Natural killer cell (primary cell): ENCODE results near the gene HSF2BP. TPM values are rescaled to one million over a fixed set of nuclear protein-coding genes. Genes with fewer than 3 reads are reported as not detected.

Experiments used
- ATAC-seq, 3 donors: fragments of 150-1000 bp in 2 of 3; fragments of 200-7000 bp in 1 of 3; cut with Tn5 transposase; 1 replicate in 1 of 3; 2 replicates in 2 of 3; pipeline ENCODE4 v1.10.0; 2021; ENCODE audit warnings: mild to moderate bottlenecking in 2 of 3, moderate library complexity in 2 of 3
- DNase-seq, 2 donors: peaks; one replicate each; pipeline versions ENCODE4 v3.0.0 to v3.0.0-alpha.2; 2013 to 2021; ENCODE audit warnings: mixed read lengths in 1 of 2
- H3K27ac ChIP-seq: one replicate; pipeline ENCODE4 v1.5.1; 2013; ENCODE audit warnings: mild to moderate bottlenecking, low read length
- H3K27me3 ChIP-seq: one replicate; pipeline ENCODE4 v1.6.1; 2013; ENCODE audit warnings: low read length; ENCODE audit not compliant: control insufficient read depth, insufficient read depth
- H3K36me3 ChIP-seq: one replicate; pipeline ENCODE4 v1.6.1; 2013; ENCODE audit warnings: low read length; ENCODE audit not compliant: control insufficient read depth, insufficient read depth
- H3K4me1 ChIP-seq: one replicate; pipeline ENCODE4 v1.6.1; 2013; ENCODE audit warnings: low read length; ENCODE audit not compliant: control insufficient read depth, insufficient read depth
- H3K4me3 ChIP-seq: one replicate; pipeline ENCODE4 v1.5.1; 2013; ENCODE audit warnings: low read length
- H3K9me3 ChIP-seq: one replicate; pipeline ENCODE4 v1.6.1; 2013; ENCODE audit warnings: low read length; ENCODE audit not compliant: control insufficient read depth, insufficient read depth
- H3K27ac Mint-ChIP-seq, 2 donors: one replicate each; pipeline ENCODE4 v1.8.0; 2022; ENCODE audit warnings: mild to moderate bottlenecking in 2 of 2, mixed read lengths in 2 of 2, moderate library complexity in 1 of 2
- H3K27me3 Mint-ChIP-seq, 2 donors: one replicate each; pipeline ENCODE4 v1.8.0; 2022; ENCODE audit warnings: low read depth in 2 of 2, mixed read lengths in 2 of 2
- H3K36me3 Mint-ChIP-seq: one replicate; pipeline ENCODE4 v1.8.0; 2022; ENCODE audit warnings: mixed read lengths
- H3K4me1 Mint-ChIP-seq, 2 donors: one replicate each; pipeline ENCODE4 v1.8.0; 2022; ENCODE audit warnings: mixed read lengths in 2 of 2
- H3K4me3 Mint-ChIP-seq: one replicate; pipeline ENCODE4 v1.8.0; 2022; ENCODE audit warnings: mild to moderate bottlenecking, moderate library complexity, mixed read lengths
- H3K9me3 Mint-ChIP-seq, 2 donors: one replicate each; pipeline ENCODE4 v1.8.0; 2022; ENCODE audit warnings: mixed read lengths in 2 of 2
- CTCF ChIP-seq: fragments of 200-600 bp; IDR thresholded peaks from one replicate; pipeline ENCODE4 v1.8.0; 2022; ENCODE audit warnings: antibody characterized with exemption
- WGBS: methylation state at CpG from one replicate; pipeline ENCODE4 v1.1.7; 2013; ENCODE audit warnings: missing lambda C conversion rate; ENCODE audit not compliant: insufficient coverage; 5-methylcytosine and 5-hydroxymethylcytosine counted together
- intact Hi-C: fragments of 100-400 bp; cut with micrococcal nuclease; formaldehyde crosslinking; loops from one replicate; pipeline ENCODE4 v1.14.2; 2022
- total RNA-seq, 4 donors: library from RNA; stranded (reverse); fragments of 120-200 nt in 1 of 4; gene quantifications; one replicate each; pipeline versions ENCODE4 v1.2.3 to v1.2.4, GENCODE V29; 2013 to 2022

The HSF2BP gene
- total RNA-seq, 3 donors from 2014 or later (not counting 1 experiment from before 2014, with no cell fraction given) = 0.33 to 0.39 TPM; not detected in 1

- H3K27me3 ChIP-seq = no peaks in the 10 kb centered on the region
- Mint-ChIP-seq H3K27ac (no peak overlapping the region), H3K9me3 (peaks cover 0 to under 1% of the 10 kb centered on the region in 2 donors), H3K4me3 (no peak overlapping the region), H3K36me3 (peaks cover 1% of the 10 kb centered on the region), H3K27me3 (peaks cover 0 to 2% of the 10 kb centered on the region in 2 donors), H3K4me1 (no peaks in the 10 kb centered on the region)
- no peak overlapping the region for H3K27ac ChIP-seq
- DNase-seq (no peak), ATAC-seq (no peak)
- peaks cover 4% of the 10 kb centered on the region for H3K9me3 ChIP-seq
- H3K4me1 ChIP-seq = no peaks in the 10 kb centered on the region
- H3K4me3 ChIP-seq = no peak overlapping the region
- intact Hi-C loops = no loop called here
- no peaks in the 10 kb centered on the region for H3K36me3 ChIP-seq
- TF ChIP-seq CTCF = no peak
- 93% methylated on average over 5 of the region's 5 CpGs for WGBS
Measured at GRCh38 chr21:43614839-43615238, 44.4 kb downstream of the HSF2BP start.

- H3K4me1 Mint-ChIP-seq = no peaks in the 10 kb centered on the region
- no peak for ATAC-seq
- TF ChIP-seq CTCF = no peak
- H3K27ac Mint-ChIP-seq = no peak overlapping the region
- 80% methylated on average over 7 of the region's 8 CpGs for WGBS
- no peaks in the 10 kb centered on the region for H3K9me3 Mint-ChIP-seq
- H3K4me1 ChIP-seq = no peaks in the 10 kb centered on the region
- no peak for DNase-seq
- no peak overlapping the region for H3K27ac ChIP-seq
- no peaks in the 10 kb centered on the region for H3K27me3 ChIP-seq
- H3K4me3 Mint-ChIP-seq = no peak overlapping the region
- H3K9me3 ChIP-seq = no peaks in the 10 kb centered on the region
- H3K27me3 Mint-ChIP-seq = no peaks in the 10 kb centered on the region
- H3K36me3 ChIP-seq = no peaks in the 10 kb centered on the region
- no peak overlapping the region for H3K4me3 ChIP-seq
- H3K36me3 Mint-ChIP-seq = no peaks in the 10 kb centered on the region
- intact Hi-C loops = no loop called here
Measured at GRCh38 chr21:43613755-43614638, 45.3 kb downstream of the HSF2BP start.

- Histone ChIP-seq H3K9me3 (no peaks in the 10 kb centered on the region), H3K4me3 (no peak overlapping the region), H3K27ac (no peak overlapping the region), H3K4me1 (no peaks in the 10 kb centered on the region), H3K27me3 (no peaks in the 10 kb centered on the region), H3K36me3 (no peaks in the 10 kb centered on the region)
- DNase-seq (peak; percentile 17 to 18), ATAC-seq (peak; percentile 52 to 69 (median 53))
- H3K27me3 Mint-ChIP-seq = peaks cover 0 to 10% of the 10 kb centered on the region in 2 donors
- no peaks in the 10 kb centered on the region for H3K9me3 Mint-ChIP-seq
- no peak overlapping the region for H3K4me3 Mint-ChIP-seq
- TF ChIP-seq CTCF = peak; percentile 13
- no peaks in the 10 kb centered on the region for H3K36me3 Mint-ChIP-seq
- 70% methylated on average over 8 of the region's 8 CpGs for WGBS
- intact Hi-C loops = no loop called here
- no peak overlapping the region for H3K27ac Mint-ChIP-seq
- no peaks in the 10 kb centered on the region for H3K4me1 Mint-ChIP-seq
Measured at GRCh38 chr21:43611598-43612369, 47.5 kb downstream of the HSF2BP start.
